BLaER1 (cell line): Measurements from ENCODE around the gene SYT17.

Experiments used
- H3K27ac ChIP-seq: shearing (Covaris generic); formaldehyde crosslinking; 2 replicates; pipeline ENCODE4 v1.8.1; 2022
- H3K27me3 ChIP-seq: shearing (Covaris generic); formaldehyde crosslinking; 2 replicates; pipeline ENCODE4 v1.8.1; 2022
- H3K36me3 ChIP-seq: shearing (Covaris generic); formaldehyde crosslinking; 2 replicates; pipeline ENCODE4 v1.8.1; 2022
- H3K4me1 ChIP-seq: shearing (Covaris generic); formaldehyde crosslinking; 2 replicates; pipeline ENCODE4 v1.8.1; 2022
- H3K4me2 ChIP-seq: shearing (Covaris generic); formaldehyde crosslinking; 2 replicates; pipeline ENCODE4 v1.8.1; 2022
- H3K4me3 ChIP-seq: shearing (Covaris generic); formaldehyde crosslinking; 2 replicates; pipeline ENCODE4 v1.8.1; 2022
- H3K9ac ChIP-seq: shearing (Covaris generic); formaldehyde crosslinking; 2 replicates; pipeline ENCODE4 v1.8.1; 2022
- H3K9me3 ChIP-seq: shearing (Covaris generic); formaldehyde crosslinking; 2 replicates; pipeline ENCODE4 v1.8.1; 2022
- H4K20me1 ChIP-seq: shearing (Covaris generic); formaldehyde crosslinking; 2 replicates; pipeline ENCODE4 v1.8.1; 2022
- Cebpa-rat ChIP-seq: shearing (Covaris generic); IDR thresholded peaks from 2 replicates; pipeline ENCODE4 v1.8.1; 2022

SYT17 gene

DNA sequence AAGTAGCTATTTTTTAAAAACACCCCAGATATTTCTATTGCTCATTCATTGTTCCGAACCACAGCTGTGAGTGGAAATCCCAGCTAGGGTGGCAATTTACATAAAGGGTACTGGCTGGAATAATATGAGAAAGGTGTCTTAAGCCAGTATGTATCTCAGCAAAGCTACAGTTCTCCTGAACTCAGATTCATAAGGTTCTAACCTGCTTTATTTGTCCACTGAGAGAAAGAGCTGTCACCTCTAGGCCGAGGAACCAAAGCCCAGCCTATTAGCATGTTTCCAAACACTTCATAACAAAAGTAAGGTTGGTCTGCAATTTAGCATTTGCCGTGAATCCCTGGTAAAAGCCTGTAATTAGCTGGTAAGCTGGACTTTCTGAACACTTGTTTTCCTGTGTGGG, 60.5 kb downstream of the SYT17 start:
- Histone ChIP-seq H3K4me1 (no peaks in the 10 kb centered on the region), H3K9ac (no peak overlapping the region), H3K36me3 (no peaks in the 10 kb centered on the region), H3K9me3 (peaks cover 6% of the 10 kb centered on the region; the same call in 1 of the 2 replicates), H3K4me3 (no peak overlapping the region), H4K20me1 (no peaks in the 10 kb centered on the region), H3K27me3 (no peaks in the 10 kb centered on the region), H3K4me2 (no peak overlapping the region), H3K27ac (no peak overlapping the region)
- TF ChIP-seq Cebpa-rat = no peak

DNA sequence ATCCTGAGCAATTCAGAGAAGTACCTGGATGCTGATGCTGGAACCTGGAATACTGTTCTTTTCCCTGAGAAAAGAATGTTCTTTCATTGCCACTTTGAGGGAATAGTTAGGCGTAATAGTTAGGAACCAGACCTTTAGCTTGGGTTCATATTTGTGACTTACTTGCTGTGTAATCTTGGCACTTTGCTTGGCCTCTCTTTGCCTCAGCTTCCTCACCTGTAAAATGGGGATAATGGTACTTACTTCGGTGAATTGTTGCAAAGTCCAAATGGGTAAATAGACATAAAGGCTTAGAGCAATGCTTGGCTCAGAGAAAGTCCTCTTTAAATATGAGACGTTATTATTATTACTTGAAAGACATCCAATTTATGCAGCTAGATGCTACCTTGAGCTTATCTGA, 62.5 kb downstream of the SYT17 start:
- no peaks in the 10 kb centered on the region for H4K20me1 ChIP-seq
- H3K9me3 ChIP-seq = peaks cover 20% of the 10 kb centered on the region
- no peaks in the 10 kb centered on the region for H3K27me3 ChIP-seq
- no peaks in the 10 kb centered on the region for H3K4me1 ChIP-seq
- H3K27ac ChIP-seq = no peak overlapping the region
- no peak overlapping the region for H3K4me3 ChIP-seq
- no peak for TF ChIP-seq Cebpa-rat
- H3K36me3 ChIP-seq = no peaks in the 10 kb centered on the region
- H3K9ac ChIP-seq = no peak overlapping the region
- no peak overlapping the region for H3K4me2 ChIP-seq

DNA sequence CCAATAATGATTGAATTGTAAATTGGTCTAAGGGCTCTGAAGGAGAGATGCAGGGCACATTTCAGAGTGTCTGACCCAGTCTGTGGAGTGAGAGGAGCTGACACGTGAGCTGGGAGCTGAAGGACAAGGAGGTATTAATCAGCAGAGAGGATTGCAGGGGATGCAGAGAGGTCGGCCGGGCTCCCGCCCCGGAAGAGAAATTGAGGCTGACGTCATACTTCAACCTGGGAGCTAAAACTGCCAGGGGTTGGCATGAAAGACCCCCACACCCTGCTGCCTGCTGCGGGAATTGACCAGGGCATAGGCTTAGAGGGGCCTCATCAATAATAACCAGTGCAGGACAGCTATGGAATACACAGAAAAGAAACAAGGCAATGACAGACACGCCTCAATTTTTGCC, 63.8 kb downstream of the SYT17 start:
- Histone ChIP-seq H3K4me1 (no peaks in the 10 kb centered on the region), H3K4me3 (no peak overlapping the region), H3K9me3 (peaks cover 32% of the 10 kb centered on the region), H3K36me3 (no peaks in the 10 kb centered on the region), H3K27me3 (no peaks in the 10 kb centered on the region), H3K4me2 (no peak overlapping the region), H4K20me1 (no peaks in the 10 kb centered on the region), H3K27ac (no peak overlapping the region), H3K9ac (no peak overlapping the region)
- no peak for TF ChIP-seq Cebpa-rat

DNA sequence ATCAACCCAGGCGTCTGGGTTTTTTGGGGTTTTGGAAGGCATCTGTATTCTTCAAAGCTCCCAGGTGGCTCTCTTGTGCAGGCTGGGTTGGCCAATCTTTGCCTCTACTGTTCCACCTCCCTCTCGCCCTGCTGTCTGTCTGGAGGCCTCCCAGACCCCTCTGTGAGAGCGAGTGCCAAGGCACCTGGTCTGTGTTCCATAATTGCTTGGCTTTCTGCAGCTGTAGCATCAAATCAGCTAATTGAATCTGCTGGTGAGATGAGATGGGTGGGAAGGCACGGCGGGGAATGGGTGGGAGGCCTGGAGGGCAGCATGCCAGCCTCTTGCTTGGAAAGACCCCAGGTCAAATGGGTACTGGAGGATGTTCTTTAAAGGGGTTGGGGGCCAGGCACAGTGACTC, 64.9 kb downstream of the SYT17 start:
- no peak for TF ChIP-seq Cebpa-rat
- Histone ChIP-seq H3K4me2 (no peak overlapping the region), H3K27ac (no peak overlapping the region), H4K20me1 (no peaks in the 10 kb centered on the region), H3K36me3 (no peaks in the 10 kb centered on the region), H3K27me3 (no peaks in the 10 kb centered on the region), H3K9me3 (peaks cover 43% of the 10 kb centered on the region), H3K4me1 (no peaks in the 10 kb centered on the region), H3K9ac (no peak overlapping the region), H3K4me3 (no peak overlapping the region)

DNA sequence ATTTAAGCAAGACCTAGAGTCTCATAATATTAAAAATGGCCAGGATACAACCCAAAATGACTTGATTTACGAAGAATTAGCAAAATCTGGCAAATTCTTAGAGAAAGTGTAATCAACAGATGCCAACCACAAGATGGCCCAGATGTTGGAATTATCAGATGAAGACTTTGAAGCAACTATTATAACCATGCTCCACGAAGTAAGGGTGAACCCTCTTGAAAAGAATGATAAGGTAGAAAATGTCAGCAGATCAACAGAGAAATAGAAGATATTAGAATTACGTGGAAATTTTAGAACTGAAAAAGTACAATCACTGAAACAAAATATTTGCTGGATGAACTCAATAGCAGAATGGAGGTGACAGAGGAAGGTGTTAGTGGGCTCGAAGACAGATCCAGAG, 67.4 kb downstream of the SYT17 start:
- Histone ChIP-seq H3K9ac (no peak overlapping the region), H3K4me1 (no peaks in the 10 kb centered on the region), H3K9me3 (peaks cover 68% of the 10 kb centered on the region), H3K4me2 (no peak overlapping the region), H4K20me1 (no peaks in the 10 kb centered on the region), H3K36me3 (no peaks in the 10 kb centered on the region), H3K27ac (no peak overlapping the region), H3K4me3 (no peak overlapping the region), H3K27me3 (no peaks in the 10 kb centered on the region)
- no peak for TF ChIP-seq Cebpa-rat

DNA sequence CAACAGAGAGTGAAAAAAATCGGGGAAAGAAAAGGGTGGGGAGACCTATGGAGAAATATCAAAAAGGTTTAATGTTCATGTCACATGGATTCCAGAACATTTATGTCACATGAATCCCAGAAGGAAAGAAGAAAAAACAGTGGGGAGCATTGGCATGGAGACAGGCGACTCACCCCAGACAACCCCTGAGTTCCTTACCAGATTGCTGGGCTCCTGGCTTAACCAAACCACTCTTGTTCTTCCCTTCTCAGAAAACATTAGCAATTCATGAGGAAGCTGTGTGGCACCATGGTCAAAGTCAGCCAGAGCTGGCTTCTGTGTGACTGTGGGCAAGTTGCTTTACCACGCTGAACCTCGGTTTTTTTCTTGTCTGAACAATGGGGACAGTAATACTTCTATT, 67.8 kb downstream of the SYT17 start:
- Histone ChIP-seq H3K27ac (no peak overlapping the region), H3K4me3 (no peak overlapping the region), H3K36me3 (no peaks in the 10 kb centered on the region), H3K4me2 (no peak overlapping the region), H4K20me1 (no peaks in the 10 kb centered on the region), H3K4me1 (no peaks in the 10 kb centered on the region), H3K9me3 (peaks cover 72% of the 10 kb centered on the region), H3K9ac (no peak overlapping the region), H3K27me3 (no peaks in the 10 kb centered on the region)
- TF ChIP-seq Cebpa-rat = no peak

DNA sequence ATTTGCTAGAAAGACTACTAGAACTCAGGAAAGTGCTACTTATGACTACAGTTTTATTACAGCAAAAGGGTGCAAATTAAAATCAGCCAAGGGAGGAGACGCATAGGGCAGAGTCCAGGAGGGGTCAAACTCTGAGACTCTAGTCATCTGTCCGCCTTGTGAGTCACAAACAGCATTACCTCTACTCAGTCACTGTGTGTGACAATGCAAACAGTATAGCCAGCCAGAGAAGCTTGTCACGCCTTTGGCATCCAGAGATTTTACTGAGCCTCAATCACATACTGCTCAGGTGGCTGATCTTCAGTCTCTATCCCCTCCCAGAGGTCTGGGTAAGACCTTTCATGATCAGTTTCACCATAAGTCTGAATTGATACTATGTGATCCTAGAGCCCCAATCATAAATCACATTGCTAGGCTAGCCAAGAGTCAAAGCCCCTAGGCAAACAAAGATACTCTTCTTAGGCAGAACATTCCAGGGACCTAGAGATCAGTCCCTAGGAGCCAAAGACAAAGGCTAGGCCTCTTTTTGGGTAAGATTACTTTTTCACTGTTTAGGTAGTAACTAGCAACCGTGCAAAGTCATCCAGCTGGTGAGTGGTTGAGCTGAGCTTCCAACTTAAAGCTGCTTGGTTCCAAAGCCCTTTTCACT, 68.6 kb downstream of the SYT17 start:
- Histone ChIP-seq H3K9ac (no peak overlapping the region), H3K36me3 (no peaks in the 10 kb centered on the region), H3K27ac (no peak overlapping the region), H4K20me1 (no peaks in the 10 kb centered on the region), H3K9me3 (peaks cover 73% of the 10 kb centered on the region), H3K4me3 (no peak overlapping the region), H3K27me3 (no peaks in the 10 kb centered on the region), H3K4me2 (no peak overlapping the region), H3K4me1 (no peaks in the 10 kb centered on the region)
- no peak for TF ChIP-seq Cebpa-rat

DNA sequence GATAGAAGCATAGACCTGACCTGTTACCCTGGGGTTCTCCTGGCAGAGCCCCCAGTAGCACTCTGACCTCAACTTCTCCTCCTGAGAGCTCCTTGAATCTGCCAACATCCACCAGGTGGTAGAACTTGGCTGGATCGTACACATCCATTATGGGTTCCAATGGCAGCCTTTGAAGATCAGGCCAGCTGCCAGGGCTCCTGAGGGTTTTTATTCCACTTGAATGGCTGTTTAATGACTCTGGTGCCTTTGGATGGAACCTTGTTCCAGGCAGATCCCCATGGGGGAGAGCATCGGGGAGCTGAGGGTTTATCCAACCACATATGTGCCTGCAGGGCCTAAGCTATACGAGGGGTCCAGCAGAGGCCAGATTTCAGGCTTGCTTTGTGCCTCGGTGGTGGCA, 70.4 kb downstream of the SYT17 start:
- Histone ChIP-seq H3K4me2 (no peak overlapping the region), H3K4me3 (no peak overlapping the region), H3K9ac (no peak overlapping the region), H4K20me1 (no peaks in the 10 kb centered on the region), H3K9me3 (peaks cover 73% of the 10 kb centered on the region), H3K36me3 (no peaks in the 10 kb centered on the region), H3K27ac (no peak overlapping the region), H3K4me1 (no peaks in the 10 kb centered on the region), H3K27me3 (no peaks in the 10 kb centered on the region)
- TF ChIP-seq Cebpa-rat = no peak

DNA sequence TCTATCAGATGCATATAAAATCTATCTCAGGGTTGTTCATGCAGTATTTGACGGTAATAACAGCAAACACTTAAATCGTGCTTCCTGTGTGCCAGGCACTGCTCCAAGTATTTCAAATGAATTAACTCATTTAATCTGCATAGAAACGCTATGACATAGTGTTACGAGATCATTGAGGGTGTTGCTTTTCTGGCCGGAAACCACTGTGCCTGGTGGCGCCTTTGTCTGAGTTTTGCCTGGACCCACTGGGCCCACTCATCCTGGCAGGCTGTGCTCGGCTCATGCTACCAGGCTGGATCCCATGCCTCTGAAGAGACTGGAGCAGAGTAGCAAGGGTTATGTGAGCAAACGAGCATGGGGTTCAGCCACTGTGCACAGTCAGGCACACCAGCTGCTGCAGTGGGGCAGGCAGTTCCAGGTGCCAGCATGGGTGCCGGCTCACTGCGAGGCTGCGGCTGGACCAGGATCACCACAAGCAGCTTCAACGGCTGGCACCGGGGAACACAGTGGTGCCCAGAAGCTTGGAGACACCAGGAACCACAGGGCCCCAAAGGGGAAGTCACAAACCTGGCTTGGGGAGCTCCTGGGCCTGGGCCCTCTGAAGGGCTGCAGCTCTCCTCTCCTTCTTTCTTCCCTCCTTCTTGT, 71.6 kb downstream of the SYT17 start:
- Histone ChIP-seq H3K9me3 (peaks cover 63% of the 10 kb centered on the region), H3K36me3 (no peaks in the 10 kb centered on the region), H3K4me1 (no peaks in the 10 kb centered on the region)

DNA sequence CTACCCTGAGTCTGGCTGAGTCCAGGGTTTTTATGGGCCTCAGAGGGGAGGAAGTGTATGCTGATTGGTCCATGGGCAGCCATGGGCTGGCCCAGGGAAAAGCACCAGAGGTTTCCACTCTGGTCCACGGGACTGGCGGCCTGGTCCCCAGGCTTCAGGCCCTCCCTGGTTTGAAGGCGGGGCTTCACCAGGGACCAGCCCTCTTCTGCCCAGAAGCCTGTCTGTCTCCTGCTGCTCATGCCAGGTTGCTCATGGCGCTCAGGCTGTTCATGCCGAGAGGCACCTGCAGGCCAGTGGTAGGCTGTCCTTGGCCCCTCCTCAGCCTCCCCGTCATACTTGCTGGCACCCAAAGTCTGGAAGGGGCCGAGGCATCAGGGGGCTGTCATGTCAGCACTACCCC, 72.5 kb downstream of the SYT17 start:
- H3K36me3 ChIP-seq = no peaks in the 10 kb centered on the region
- no peak overlapping the region for H3K4me2 ChIP-seq
- H4K20me1 ChIP-seq = no peaks in the 10 kb centered on the region
- H3K9me3 ChIP-seq = peaks cover 54% of the 10 kb centered on the region
- H3K9ac ChIP-seq = no peak overlapping the region
- H3K4me3 ChIP-seq = peak overlapping the region; percentile 5; the same call in 1 of the 2 replicates
- no peaks in the 10 kb centered on the region for H3K4me1 ChIP-seq
- TF ChIP-seq Cebpa-rat = no peak
- H3K27ac ChIP-seq = no peak overlapping the region
- no peaks in the 10 kb centered on the region for H3K27me3 ChIP-seq

More for the DNA sequence above, 71.6 kb downstream of the SYT17 start:
- Histone ChIP-seq H3K9ac (no peak overlapping the region), H3K27me3 (no peaks in the 10 kb centered on the region), H3K27ac (no peak overlapping the region), H3K4me2 (no peak overlapping the region), H3K4me3 (no peak overlapping the region), H4K20me1 (no peaks in the 10 kb centered on the region)
- no peak for TF ChIP-seq Cebpa-rat
